BJ (cell line): Measurements from ENCODE around the gene FNDC11. TPM values are rescaled to one million over a fixed set of nuclear protein-coding genes. Genes with fewer than 3 reads are reported as not detected.
"Not testable (repeated sequence)": the region's sequence is repeated elsewhere in the genome, so short reads cannot be mapped to it uniquely, and the experiment has no call there.

ENCODE experiments used
- CTCF ChIA-PET: fragments of 350-600 bp; formaldehyde crosslinking; extraction: SDS; loops from one replicate; lab custom pipeline; 2021; ENCODE audit warnings: antibody characterized with exemption, inconsistent platforms; lab: Yijun Ruan, JAX
- POLR2A ChIA-PET: fragments of 300-600 bp; sonication (Branson Sonifier 250); formaldehyde crosslinking; extraction: SDS; loops from one replicate; lab custom pipeline; 2021; ENCODE audit warnings: antibody characterized with exemption; lab: Charles Lee
- DNase-seq: peaks from one replicate; pipeline ENCODE4 v3.0.0-alpha.2; 2011; ENCODE audit warnings: low read depth
- H3K27me3 ChIP-seq: 2 replicates; pipeline ENCODE4 v1.6.0; 2011; ENCODE audit warnings: low read length; ENCODE audit not compliant: control insufficient read depth, insufficient read depth
- H3K36me3 ChIP-seq: 2 replicates; pipeline ENCODE4 v1.5.1; 2011; ENCODE audit warnings: low read length; ENCODE audit not compliant: control insufficient read depth, insufficient read depth
- H3K4me3 ChIP-seq: 2 replicates; pipeline ENCODE4 v1.5.1; 2011; ENCODE audit warnings: low read depth, mild to moderate bottlenecking, control low read depth, low read length
- polyA plus RNA-seq: library from polyadenylated mRNA; depleted of rRNA; stranded (reverse); fragments of >200 nt; gene quantifications from 2 replicates; pipeline ENCODE4 v1.2.3, GENCODE V29; 2011
- TF ChIP-seq, protein P1 (sequence below): IDR thresholded peaks from 2 replicates; pipeline ENCODE4 v1.5.1; 2011; ENCODE audit warnings: low read depth, mild to moderate bottlenecking, control low read depth, inconsistent platforms, low read length, moderate library complexity; ENCODE audit not compliant: insufficient read depth

The FNDC11 gene
- polyA plus RNA-seq, 1 experiment, result 0.76 TPM

- POLR2A ChIA-PET, result no interaction called here
Measured at GRCh38 chr20:63568170-63568981, 14.4 kb downstream of the FNDC11 start.

DNA sequence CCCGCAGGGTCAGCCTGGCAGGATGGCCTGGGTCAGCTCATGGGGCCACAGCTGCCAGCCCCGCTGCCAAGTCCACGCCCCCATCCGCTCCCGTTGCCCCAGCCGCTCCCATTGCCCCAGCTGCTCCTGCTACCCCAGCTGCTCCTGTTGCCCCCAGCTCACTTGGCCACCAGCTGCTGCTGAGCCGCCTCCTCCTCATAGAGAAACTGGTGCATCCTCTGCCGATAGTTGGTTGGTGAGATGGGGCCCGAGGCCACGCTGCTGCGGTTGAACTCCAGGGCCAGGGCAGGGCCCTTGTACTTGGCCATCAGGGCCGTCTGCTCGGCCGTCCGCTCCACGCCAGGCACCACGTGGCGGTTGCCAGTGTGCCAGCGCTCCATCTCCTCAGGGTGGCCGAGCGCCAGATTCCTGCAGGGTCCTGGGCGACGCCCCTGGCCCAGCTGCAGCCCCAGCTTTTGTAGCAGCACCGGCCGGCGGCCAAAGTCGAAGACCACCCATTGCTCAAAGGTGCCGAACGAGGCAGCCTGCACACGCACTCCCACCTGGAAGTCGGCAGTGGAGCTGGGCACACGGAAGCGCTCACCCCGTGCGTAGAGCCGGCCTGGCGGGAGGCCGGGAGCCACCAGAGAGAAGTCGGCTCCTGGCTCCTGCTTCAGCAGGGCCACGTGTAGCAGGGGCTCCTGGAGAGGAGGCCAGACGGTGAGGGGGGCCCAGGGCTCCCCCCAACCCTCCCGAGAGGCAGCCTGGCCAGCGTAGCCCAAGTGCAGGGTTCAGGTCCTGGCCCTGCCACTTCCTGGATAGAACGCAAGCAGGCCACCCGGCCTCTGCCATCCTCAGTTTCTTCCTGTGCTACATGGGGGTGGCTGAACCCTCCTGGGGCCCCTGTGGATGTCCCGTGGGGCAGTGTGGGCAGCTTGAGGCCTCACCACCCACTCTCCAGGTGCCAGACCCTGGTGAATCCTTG lies 15.3 kb downstream of the FNDC11 start:
- peaks cover 10% of the 10 kb centered on the region for H3K36me3 ChIP-seq
- POLR2A ChIA-PET, result no interaction called here
- DNase-seq, result no peak
- CTCF ChIA-PET, result no interaction called here
- H3K4me3 ChIP-seq, result no peak overlapping the region
- TF ChIP-seq, protein P1, sequence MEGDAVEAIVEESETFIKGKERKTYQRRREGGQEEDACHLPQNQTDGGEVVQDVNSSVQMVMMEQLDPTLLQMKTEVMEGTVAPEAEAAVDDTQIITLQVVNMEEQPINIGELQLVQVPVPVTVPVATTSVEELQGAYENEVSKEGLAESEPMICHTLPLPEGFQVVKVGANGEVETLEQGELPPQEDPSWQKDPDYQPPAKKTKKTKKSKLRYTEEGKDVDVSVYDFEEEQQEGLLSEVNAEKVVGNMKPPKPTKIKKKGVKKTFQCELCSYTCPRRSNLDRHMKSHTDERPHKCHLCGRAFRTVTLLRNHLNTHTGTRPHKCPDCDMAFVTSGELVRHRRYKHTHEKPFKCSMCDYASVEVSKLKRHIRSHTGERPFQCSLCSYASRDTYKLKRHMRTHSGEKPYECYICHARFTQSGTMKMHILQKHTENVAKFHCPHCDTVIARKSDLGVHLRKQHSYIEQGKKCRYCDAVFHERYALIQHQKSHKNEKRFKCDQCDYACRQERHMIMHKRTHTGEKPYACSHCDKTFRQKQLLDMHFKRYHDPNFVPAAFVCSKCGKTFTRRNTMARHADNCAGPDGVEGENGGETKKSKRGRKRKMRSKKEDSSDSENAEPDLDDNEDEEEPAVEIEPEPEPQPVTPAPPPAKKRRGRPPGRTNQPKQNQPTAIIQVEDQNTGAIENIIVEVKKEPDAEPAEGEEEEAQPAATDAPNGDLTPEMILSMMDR, result no peak
- H3K27me3 ChIP-seq, result no peaks in the 10 kb centered on the region

More at GRCh38 chr20:63568170-63568981, 14.4 kb downstream of the FNDC11 start:
- CTCF ChIA-PET, result no interaction called here
- Histone ChIP-seq H3K36me3 (peaks cover 11% of the 10 kb centered on the region), H3K4me3 (no peak overlapping the region), H3K27me3 (no peaks in the 10 kb centered on the region)
- TF ChIP-seq, protein P1, result no peak
- no peak for DNase-seq

DNA sequence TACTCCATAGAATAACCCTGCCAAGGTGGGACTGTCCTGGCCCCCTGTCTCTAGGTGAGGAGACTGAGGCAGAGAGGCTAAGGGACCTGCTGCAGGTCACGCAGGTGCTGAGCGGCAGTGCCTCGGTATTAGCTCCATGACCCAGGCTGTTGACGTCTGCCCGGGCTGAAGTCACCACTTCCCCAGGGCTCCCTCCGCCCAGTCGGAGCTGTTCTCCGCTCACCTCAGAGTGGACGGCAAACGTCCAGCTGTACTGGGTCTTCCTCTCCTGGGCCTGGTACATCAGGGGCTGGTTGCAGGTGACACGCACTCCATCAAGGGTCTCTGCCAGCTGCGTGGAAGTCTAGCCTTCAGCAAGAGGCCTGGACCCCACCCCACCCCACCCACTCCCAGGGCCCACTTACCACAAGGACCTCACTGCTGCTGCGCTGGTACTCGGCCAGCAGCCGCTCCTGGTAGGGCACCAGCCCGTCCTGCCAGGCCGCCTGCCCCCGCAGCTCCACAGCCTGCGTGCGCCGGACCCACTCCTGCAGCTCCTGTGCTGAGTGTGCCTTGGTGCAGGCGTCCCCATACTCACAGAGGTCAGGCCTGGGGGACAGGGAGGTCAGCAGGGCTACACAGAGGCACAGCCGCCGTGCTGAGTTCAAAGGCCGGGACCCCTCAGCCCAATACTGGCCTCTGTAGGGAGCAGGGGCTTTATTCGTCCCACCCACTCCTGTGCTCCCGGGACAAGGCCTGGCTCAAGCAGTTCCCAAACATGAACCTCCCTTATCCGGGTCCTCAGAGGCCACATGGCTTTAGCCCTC lies 16.5 kb downstream of the FNDC11 start:
- Histone ChIP-seq H3K27me3 (no peaks in the 10 kb centered on the region), H3K4me3 (no peak overlapping the region), H3K36me3 (peaks cover 9% of the 10 kb centered on the region)
- no peak for DNase-seq
- TF ChIP-seq, protein P1, result no peak
- CTCF ChIA-PET, result no interaction called here
- POLR2A ChIA-PET, result no interaction called here

DNA sequence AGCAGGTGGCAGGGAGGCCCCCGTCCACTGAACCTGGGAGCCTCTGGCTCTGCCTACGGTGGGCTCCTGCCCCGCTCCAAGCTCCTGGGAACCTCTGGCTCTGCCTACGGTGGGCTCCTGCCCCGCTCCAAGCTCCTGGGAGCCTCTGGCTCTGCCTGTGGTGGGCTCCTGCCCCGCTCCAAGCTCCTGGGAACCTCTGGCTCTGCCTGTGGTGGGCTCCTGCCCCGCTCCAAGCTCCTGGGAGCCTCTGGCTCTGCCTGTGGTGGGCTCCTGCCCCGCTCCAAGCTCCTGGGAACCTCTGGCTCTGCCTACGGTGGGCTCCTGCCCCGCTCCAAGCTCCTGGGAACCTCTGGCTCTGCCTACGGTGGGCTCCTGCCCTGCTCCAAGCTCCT lies 17.1 kb downstream of the FNDC11 start:
- CTCF ChIA-PET, POLR2A ChIA-PET, H3K4me3 ChIP-seq, H3K27me3 ChIP-seq, DNase-seq, H3K36me3 ChIP-seq: not testable (repeated sequence)

DNA sequence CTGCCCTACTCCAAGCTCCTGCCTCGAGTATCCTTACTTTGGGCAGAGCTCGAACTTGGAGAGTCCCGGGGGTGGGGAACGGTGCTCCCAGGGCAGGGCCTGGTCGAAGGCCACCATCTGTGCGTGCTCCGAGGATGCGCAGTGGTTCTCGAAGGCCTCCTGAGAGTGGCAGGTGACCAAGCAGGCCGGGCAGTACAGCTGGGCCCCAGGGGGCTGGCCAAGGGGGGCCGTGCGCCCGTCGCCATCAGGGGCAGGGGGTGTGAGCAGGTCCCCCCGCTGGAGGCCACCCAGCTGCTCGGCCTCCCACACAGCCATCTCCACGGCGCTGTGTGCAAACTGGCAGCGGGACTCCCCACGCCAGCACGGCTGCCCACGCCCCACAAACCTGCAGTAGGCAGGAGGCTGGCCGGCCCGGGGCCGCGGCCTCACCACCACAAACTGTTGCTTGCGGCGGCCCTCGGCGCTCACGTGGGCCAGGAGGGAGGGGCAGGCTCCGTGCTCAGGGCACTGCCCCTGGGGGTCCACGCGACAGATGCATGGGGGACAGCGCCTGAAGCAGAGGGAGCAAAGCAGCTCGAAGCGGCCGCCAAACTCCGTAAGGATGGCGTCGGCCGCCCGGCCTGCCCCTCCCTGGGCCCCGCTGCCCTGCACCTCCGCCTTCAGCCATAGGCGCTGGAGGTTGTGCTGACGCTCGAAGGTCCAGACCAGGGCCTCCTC lies 18.3 kb downstream of the FNDC11 start:
- H3K4me3 ChIP-seq, result no peak overlapping the region
- DNase-seq, result no peak
- TF ChIP-seq, protein P1, result no peak
- POLR2A ChIA-PET, result no interaction called here
- CTCF ChIA-PET, result no interaction called here
- no peaks in the 10 kb centered on the region for H3K27me3 ChIP-seq
- peaks cover 2% of the 10 kb centered on the region for H3K36me3 ChIP-seq
